Measurements from ENCODE around the gene OR4F16. TPM values are rescaled to one million over a fixed set of nuclear protein-coding genes. Genes with fewer than 3 reads are reported as not detected.
"Not testable (repeated sequence)": the region's sequence is repeated elsewhere in the genome, so short reads cannot be mapped to it uniquely, and the experiment has no call there.

Gene OR4F16
- under 0.01 TPM for total RNA-seq

GRCh38 chr1:686554-686953 lies at the start of gene OR4F16:
OR4F16 (minus strand) TSS chr1:686654; CDS start chr1:686654, 0 bp downstream.
- DNase-seq (ENCODE audit: low read depth in 2 of 3, low spot score in 2 of 3): not testable (repeated sequence)

- DNase-seq (ENCODE audit: low read depth in 2 of 3, low spot score in 2 of 3): not testable (repeated sequence)
Observed at GRCh38 chr1:733649-734048, 47.2 kb upstream of the OR4F16 start.

GRCh38 chr1:727040-727439 lies 40.6 kb upstream of the OR4F16 start:
- DNase-seq (ENCODE audit: low read depth in 2 of 3, low spot score in 2 of 3): not testable (repeated sequence)

Other genes with a start within 250 kb of the OR4F16 start
- under 0.01 TPM for gene OR4F29, start 235.0 kb downstream of the OR4F16 start, total RNA-seq
- gene SAMD11, start 237.3 kb upstream of the OR4F16 start, total RNA-seq: 0.54 TPM